Mammary epithelial cell (primary cell): ENCODE measurements around the gene MAP7.

Experiments used
- EZH2 ChIP-seq: IDR thresholded peaks from 2 replicates; pipeline ENCODE4 v1.6.1; 2012; ENCODE audit warnings: low read length, inconsistent platforms, borderline replicate concordance
- TF ChIP-seq, protein P1 (sequence below), 2 donors: IDR thresholded peaks in 1 of 2; conservative IDR thresholded peaks in 1 of 2; 2 replicates each; pipeline ENCODE4 v1.5.1; 2011 to 2012; ENCODE audit warnings: inconsistent platforms in 2 of 2, low read length in 2 of 2, mild to moderate bottlenecking in 2 of 2, control low read depth in 1 of 2, low read depth in 1 of 2; ENCODE audit not compliant: insufficient read depth in 1 of 2; ENCODE audit errors: extremely low read depth in 1 of 2

DNA sequence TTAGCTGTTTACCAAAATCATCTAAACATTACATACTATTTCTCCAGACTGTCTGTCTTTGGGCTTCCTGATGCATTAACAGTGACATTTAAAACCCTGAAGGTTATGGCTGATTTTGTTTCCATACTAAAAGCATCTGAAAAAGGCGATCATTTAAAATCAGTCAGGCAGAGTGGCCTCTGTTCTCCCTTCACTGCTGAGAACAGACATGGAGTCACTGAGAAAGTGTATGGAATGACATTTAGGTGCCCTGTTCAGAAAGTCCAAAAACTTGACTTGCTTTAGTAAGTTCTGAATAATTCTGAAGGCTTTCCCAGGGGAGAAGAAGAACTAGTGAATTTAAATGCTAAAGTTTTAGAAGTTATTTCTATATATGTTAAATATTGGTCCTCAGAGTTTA is 83.0 kb downstream of the MAP7 start:
- TF ChIP-seq, protein P1, sequence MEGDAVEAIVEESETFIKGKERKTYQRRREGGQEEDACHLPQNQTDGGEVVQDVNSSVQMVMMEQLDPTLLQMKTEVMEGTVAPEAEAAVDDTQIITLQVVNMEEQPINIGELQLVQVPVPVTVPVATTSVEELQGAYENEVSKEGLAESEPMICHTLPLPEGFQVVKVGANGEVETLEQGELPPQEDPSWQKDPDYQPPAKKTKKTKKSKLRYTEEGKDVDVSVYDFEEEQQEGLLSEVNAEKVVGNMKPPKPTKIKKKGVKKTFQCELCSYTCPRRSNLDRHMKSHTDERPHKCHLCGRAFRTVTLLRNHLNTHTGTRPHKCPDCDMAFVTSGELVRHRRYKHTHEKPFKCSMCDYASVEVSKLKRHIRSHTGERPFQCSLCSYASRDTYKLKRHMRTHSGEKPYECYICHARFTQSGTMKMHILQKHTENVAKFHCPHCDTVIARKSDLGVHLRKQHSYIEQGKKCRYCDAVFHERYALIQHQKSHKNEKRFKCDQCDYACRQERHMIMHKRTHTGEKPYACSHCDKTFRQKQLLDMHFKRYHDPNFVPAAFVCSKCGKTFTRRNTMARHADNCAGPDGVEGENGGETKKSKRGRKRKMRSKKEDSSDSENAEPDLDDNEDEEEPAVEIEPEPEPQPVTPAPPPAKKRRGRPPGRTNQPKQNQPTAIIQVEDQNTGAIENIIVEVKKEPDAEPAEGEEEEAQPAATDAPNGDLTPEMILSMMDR (conservative IDR thresholded peaks at IDR 0.05 in 1 of 2, IDR thresholded peaks at IDR 0.05 in 1 of 2; ENCODE audit: extremely low read depth in 1 of 2, insufficient read depth in 1 of 2, low read depth in 1 of 2, low read length in 2 of 2): no peak
- no peak for TF ChIP-seq EZH2
